ENCODE results near the gene CLDN7.

The CLDN7 gene

GRCh38 chr17:7285679-7286078 is 23.4 kb upstream of the CLDN7 start:
- no peak for DNase-seq

- no peak for DNase-seq
Measured at GRCh38 chr17:7284911-7285310, 22.6 kb upstream of the CLDN7 start.

DNA sequence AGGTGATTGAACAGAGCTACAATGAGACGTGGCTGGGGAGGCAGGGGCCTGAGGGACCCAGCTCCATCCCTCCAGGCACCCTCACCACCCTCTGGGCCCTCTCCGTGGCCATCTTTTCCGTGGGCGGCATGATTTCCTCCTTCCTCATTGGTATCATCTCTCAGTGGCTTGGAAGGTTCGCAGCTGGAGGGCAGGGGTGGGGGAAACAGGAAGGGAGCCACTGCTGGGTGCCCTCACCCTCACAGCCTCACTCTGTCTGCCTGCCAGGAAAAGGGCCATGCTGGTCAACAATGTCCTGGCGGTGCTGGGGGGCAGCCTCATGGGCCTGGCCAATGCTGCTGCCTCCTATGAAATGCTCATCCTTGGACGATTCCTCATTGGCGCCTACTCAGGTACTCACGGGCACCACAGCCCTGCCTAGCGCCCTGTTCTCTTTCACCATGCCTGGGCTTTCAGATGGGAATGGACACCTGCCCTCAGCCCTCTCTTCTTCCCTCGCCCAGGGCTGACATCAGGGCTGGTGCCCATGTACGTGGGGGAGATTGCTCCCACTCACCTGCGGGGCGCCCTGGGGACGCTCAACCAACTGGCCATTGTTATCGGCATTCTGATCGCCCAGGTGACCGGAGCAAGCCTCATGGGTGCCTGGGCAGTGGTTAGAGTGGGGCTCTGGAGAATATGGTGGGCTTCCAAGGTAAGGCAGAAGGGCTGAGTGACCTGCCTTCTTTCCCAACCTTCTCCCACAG is 21.4 kb upstream of the CLDN7 start:
- no peak for DNase-seq

DNA sequence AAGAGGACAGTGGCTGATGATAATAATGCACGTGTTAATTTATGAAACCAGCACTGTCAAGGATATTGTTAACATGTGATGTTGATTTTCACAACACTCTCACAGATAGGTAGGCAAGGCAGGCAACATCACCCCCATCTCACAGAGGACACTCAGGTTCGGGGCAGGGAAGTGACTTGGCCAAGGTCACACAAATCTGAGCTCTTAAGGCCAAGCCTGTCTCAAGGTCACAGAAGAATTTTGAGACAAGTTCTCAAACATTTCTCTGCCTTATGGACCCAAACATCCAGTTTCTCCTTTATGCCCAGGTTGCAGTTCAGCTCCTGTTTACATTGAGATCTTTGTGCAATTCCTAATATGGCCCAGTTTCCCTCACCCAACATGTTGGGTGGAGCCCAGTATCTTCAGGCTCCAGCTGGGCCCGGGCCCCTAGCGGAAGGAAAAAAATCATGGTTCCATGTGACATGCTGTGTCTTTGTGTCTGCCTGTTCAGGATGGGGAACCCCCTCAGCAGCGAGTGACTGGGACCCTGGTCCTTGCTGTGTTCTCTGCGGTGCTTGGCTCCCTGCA is 20.6 kb upstream of the CLDN7 start:
- no peak for DNase-seq

DNA sequence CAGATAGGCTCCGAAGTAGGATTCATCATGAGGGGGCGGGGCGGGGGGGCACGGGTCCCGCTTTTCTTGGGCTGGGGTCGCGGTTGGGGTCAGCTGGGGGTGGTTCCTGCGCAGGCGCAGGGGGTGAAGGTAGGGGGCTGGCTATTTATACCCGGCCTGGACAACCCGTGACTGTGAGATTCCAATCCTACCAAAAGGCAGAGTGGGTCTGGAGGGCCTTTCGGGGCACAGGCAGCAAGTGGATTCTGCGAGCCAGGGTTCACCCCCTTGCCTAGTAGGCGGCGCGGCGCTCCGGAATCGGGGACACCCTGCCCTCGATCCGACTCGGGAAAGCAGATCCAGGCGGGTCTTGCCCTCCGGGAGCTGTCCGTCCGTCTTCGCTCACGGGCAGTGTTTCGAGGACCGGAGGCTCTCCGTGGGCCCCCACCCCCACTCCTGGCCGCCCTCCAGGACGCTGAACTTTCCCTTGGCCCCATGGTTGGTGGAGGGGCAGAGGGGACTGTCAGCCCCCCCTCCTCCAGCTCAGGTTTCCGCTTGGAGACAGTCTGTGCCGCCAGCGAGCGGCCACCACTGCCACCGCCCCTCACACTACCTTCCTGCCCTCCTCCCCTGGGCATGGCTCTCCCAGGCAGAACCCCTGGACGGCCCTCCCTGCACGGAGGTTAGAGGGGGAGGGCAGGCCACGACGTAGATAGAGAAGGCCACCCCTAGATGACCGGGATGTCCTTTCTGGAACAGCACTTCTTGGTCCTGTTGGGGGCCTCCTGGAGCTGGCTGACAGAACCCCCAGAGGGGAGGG is 19.9 kb upstream of the CLDN7 start:
- peak in 2 of 3 experiments; percentile 6 to 28 for DNase-seq

- peak; percentile 85 to 94 (median 94) for DNase-seq
Measured at GRCh38 chr17:7281074-7281952, 19.0 kb upstream of the CLDN7 start, which contains the start of gene SLC2A4. Gene SLC2A4 (plus strand): TSS chr17:7281718. CDS start chr17:7281935, 217 bp downstream.

GRCh38 chr17:7280519-7281073 is 18.3 kb upstream of the CLDN7 start:
- peak; percentile 60 to 79 (median 70) for DNase-seq

- no peak for DNase-seq
Measured at GRCh38 chr17:7279448-7279847, 17.2 kb upstream of the CLDN7 start.

DNA sequence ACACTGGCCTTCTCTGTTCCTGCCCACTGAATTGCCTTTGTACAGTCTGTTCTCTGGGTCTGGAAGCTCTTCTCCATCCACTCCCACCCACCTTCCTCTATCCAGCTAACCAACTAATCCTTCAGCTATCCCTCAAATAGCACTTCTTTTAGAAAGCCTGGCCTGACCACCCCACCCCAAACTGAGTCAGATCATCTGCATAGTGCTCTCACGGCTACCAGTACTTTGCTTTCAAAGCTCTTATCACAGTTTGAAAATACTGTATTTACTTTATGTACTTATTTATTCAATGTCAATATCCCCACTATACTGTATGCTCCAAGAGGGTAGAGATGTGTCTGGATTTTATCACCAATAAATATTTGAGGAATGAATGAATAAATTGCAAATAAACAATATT is 4.5 kb upstream of the CLDN7 start:
- no peak for DNase-seq

- no peak for DNase-seq
Measured at GRCh38 chr17:7263801-7264078, 1.5 kb upstream of the CLDN7 start.

GRCh38 chr17:7262935-7263800 is 890 bp upstream of the CLDN7 start:
- DNase-seq, result peak; percentile 16 to 47 (median 47)

DNA sequence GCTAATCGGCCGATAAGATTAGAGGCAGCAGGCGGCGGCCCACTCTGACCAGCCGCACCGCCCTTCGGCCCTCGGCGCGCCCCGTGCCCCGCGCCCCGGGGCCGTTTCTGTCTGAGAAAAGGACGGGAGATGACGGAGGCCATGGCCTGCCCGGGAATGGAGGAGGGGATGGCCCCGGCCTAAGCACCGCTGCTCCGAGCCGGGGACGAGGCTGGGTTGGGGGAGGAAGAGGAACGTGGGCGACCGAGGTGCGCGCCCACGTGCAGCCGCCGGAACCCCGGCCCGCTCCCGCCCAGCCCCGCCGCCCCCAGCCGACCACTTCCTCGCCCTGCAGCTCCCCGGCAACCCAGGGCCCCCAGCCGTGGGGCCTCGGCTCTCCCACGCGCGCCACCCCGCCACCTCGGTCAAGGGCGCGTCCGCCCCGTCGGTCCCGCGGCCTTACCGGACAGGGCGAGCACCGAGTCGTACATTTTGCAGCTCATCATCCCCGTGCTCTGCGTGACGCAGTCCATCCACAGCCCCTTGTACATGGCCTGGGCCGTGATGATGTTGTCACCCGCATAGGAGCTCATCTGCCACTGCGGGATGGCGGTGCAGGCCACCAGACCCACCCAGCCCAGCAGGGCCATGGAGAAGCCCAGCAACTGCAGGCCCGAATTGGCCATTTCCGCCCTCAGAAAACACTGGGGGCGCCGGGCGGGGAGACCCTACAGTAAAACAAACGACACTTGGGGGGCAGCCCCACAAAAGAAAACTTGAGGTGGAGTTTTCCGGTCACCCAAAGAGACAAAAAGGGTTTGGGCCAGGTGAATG is 693 bp downstream of the CLDN7 start:
- peak in 1 of 3 experiments; percentile 34 for DNase-seq

- peak; percentile 4 to 57 (median 35) for DNase-seq
Measured at GRCh38 chr17:7260651-7261378, 1.5 kb downstream of the CLDN7 start.

- DNase-seq, result no peak
Measured at GRCh38 chr17:7260151-7260550, 2.1 kb downstream of the CLDN7 start.

- no peak for DNase-seq
Measured at GRCh38 chr17:7259555-7259889, 2.8 kb downstream of the CLDN7 start.

GRCh38 chr17:7258731-7259554 is 3.3 kb downstream of the CLDN7 start:
- peak in 1 of 3 experiments; percentile 0 for DNase-seq

DNA sequence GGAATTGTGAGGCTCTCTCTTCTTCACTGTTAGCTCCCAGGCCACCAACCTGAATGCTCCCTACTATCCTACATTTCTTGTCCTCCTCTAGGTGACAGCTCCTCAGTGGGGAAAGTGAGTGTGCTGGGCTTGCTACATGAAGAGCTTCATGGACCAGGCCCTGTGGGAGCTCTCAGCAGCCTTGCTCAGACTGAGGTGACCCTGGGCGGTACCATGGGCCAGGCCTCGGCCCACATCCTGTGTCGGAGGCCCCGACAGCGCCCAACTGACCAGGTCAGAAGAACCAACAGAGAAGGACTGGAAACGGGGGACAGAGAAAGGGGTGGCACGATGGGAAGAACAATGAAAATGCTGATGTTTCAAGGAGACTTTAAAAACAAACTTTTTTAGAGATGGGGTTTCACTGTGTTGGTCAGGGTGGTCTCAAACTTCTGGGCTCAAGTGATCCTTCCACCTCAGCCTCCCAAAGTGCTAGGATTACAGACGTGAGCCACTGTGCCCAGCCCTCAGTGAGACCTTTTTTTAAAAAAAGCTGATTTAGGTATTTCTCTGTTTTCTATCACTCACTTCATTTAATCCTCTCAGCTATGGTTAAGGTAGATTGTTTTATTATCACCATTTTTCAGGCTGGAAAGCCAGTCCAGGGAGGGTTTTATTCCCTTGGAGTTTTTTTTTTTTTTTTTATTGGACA is 5.4 kb downstream of the CLDN7 start:
- no peak for DNase-seq

DNA sequence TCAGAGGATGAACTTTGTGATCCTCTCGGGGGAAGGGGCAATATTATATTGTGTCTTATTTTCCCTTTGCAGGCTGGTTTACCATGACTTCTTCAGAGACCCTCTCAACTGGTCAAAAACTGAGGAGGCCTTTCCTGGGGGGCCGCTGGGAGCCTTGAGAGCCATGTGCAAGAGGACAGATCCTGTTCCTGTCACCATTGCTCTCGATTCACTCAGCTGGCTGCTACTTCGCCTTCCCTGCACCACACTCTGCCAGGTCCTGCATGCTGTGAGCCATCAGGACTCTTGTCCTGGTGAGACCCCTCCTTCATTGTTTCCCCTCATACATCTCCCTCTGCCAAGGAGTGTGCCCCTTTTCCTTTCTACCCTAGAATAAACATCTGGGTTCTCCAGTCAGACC is 7.8 kb downstream of the CLDN7 start:
- no peak for DNase-seq

DNA sequence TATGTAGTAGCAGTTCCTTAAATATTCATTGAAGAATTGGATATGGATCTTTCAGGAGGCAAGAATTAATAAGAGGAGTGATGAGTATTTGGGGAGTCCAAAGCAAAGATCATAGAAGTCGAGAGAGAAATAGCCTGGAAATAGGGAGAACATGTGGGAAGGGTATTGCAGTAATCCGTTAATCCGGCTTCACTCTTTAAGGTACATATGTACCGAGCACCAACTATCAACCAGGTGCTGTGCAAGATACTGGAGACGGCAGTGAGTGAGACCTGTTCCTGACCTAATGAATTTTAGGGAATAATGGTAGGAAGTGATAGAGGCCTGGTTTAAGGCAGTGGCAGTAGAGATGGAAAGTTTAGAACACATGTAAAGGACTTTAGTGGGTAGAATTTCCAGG is 9.2 kb downstream of the CLDN7 start:
- DNase-seq, result no peak
